Vagina (tissue), 2 donors: ENCODE measurements around the gene TTC9. TPM values are rescaled to one million over a fixed set of nuclear protein-coding genes. Genes with fewer than 3 reads are reported as not detected.

Experiments used
- DNase-seq, 2 donors: peaks; one replicate each; pipeline ENCODE4 v3.0.0-alpha.2; 2017; ENCODE audit errors: extremely low spot score in 2 of 2
- H3K27ac ChIP-seq: fragments of 200-600 bp; sonication (generic); one replicate; pipeline ENCODE4 v1.5.1; 2019
- H3K27me3 ChIP-seq: fragments of 200-600 bp; sonication (generic); one replicate; pipeline ENCODE4 v1.5.1; 2019
- H3K36me3 ChIP-seq, 2 donors: fragments of 200-600 bp; sonication (generic); one replicate each; pipeline ENCODE4 v1.5.1; 2017 to 2019
- H3K4me1 ChIP-seq: fragments of 200-600 bp; sonication (generic); one replicate; pipeline ENCODE4 v1.5.1; 2019
- H3K4me3 ChIP-seq, 2 donors: fragments of 200-600 bp; sonication (generic); 1 replicate in 1 of 2; 2 replicates in 1 of 2; pipeline ENCODE4 v1.5.1; 2016 to 2019
- H3K9me3 ChIP-seq: fragments of 200-600 bp; sonication (generic); one replicate; pipeline ENCODE4 v1.5.1; 2019
- CTCF ChIP-seq, 3 experiments: fragments of 450-650 bp in 2 of 3; fragments of 200-600 bp in 1 of 3; sonication (generic) in 1 of 3; IDR thresholded peaks; one replicate each; pipeline ENCODE4 v1.5.1; 2017 to 2019; ENCODE audit warnings: antibody characterized with exemption in 3 of 3, mild to moderate bottlenecking in 2 of 3, moderate library complexity in 2 of 3
- POLR2A ChIP-seq, 2 donors: fragments of 450-650 bp; IDR thresholded peaks; one replicate each; pipeline ENCODE4 v1.6.1; 2017; ENCODE audit warnings: antibody characterized with exemption in 2 of 2, mild to moderate bottlenecking in 2 of 2, moderate library complexity in 2 of 2
- POLR2AphosphoS5 ChIP-seq, 2 donors: sonication (generic); formaldehyde crosslinking; IDR thresholded peaks; one replicate each; pipeline ENCODE4 v1.9.0; 2017; ENCODE audit warnings: antibody characterized with exemption in 2 of 2, mild to moderate bottlenecking in 2 of 2, low read depth in 1 of 2; ENCODE audit not compliant: insufficient read depth in 1 of 2
- intact Hi-C: fragments of 100-400 bp; cut with DNase I; formaldehyde crosslinking; loops from one replicate; pipeline ENCODE4 v1.15.1; 2023
- total RNA-seq: library from RNA; depleted of rRNA; stranded (reverse); fragments of >200 nt; gene quantifications from one replicate; pipeline ENCODE4 v1.2.3, GENCODE V29; 2016

TTC9 gene
- total RNA-seq, 1 donor from 2014 or later: 6.1 TPM

GRCh38 chr14:70599345-70599744 lies 42.4 kb upstream of the TTC9 start:
- peaks cover 0 to 21% of the 10 kb centered on the region in 2 donors for H3K36me3 ChIP-seq
- H3K27ac ChIP-seq: no peak overlapping the region
- H3K27me3 ChIP-seq: no peaks in the 10 kb centered on the region
- H3K4me3 ChIP-seq: peak overlapping the region in 1 of 2 donors; percentile 73
- intact Hi-C loops: no loop called here
- H3K9me3 ChIP-seq: no peaks in the 10 kb centered on the region
- H3K4me1 ChIP-seq: peaks cover 16% of the 10 kb centered on the region
- no peak for TF ChIP-seq POLR2AphosphoS5 (IDR thresholded peaks at IDR 0.05; ENCODE audit: insufficient read depth in 1 of 2, low read depth in 1 of 2)
- no peak for TF ChIP-seq CTCF (IDR thresholded peaks at IDR 0.05)
- TF ChIP-seq POLR2A (IDR thresholded peaks at IDR 0.05): no peak
- DNase-seq: no peak

- Histone ChIP-seq H3K27me3 (no peaks in the 10 kb centered on the region), H3K36me3 (peaks cover 0 to 9% of the 10 kb centered on the region in 2 donors), H3K9me3 (no peaks in the 10 kb centered on the region), H3K4me3 (peak within 1 kb of the TSS; percentile 61 to 73), H3K4me1 (peaks cover 16% of the 10 kb centered on the region), H3K27ac (peak within 1 kb of the TSS; percentile 70)
- DNase-seq: peak in 1 of 2 donors; percentile 92
- TF ChIP-seq POLR2AphosphoS5 (IDR thresholded peaks at IDR 0.05; ENCODE audit: insufficient read depth in 1 of 2, low read depth in 1 of 2): peak; percentile 18 to 93
- TF ChIP-seq CTCF (IDR thresholded peaks at IDR 0.05): no peak
- intact Hi-C loops: no loop called here
Measured at GRCh38 chr14:70600382-70601157, 41.1 kb upstream of the TTC9 start, which contains the start of gene MED6. Gene MED6, minus strand, starts transcription at chr14:70600655. Its CDS starts 18 bp downstream, at chr14:70600637.

DNA sequence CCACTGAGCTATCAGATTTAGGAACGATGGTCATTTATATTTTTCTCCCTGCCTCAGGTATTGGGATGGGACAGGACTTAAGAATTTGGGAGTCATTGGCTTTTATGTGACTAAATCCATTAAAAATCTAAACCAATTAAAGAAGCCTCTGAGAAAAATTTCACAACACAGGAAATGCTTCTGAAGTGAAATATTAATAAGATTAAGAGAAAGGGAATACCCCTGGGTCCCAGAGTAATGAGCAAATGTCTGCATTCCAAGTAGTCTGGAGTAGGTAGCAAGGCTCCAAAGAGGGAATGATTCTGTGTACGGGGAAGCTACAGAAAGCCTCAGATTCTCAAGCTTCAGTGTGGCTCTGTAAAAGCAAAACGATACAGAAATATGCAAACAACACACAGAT lies 40.6 kb upstream of the TTC9 start:
- TF ChIP-seq POLR2AphosphoS5 (IDR thresholded peaks at IDR 0.05; ENCODE audit: insufficient read depth in 1 of 2, low read depth in 1 of 2) (no peak), POLR2A (IDR thresholded peaks at IDR 0.05) (no peak), CTCF (IDR thresholded peaks at IDR 0.05) (no peak)
- peaks cover 16% of the 10 kb centered on the region for H3K4me1 ChIP-seq
- intact Hi-C loops: no loop called here
- H3K9me3 ChIP-seq: no peaks in the 10 kb centered on the region
- peaks cover 0 to 4% of the 10 kb centered on the region in 2 donors for H3K36me3 ChIP-seq
- peak overlapping the region; percentile 70 for H3K27ac ChIP-seq
- H3K4me3 ChIP-seq: peak overlapping the region; percentile 61 to 73
- no peak for DNase-seq
- H3K27me3 ChIP-seq: no peaks in the 10 kb centered on the region

DNA sequence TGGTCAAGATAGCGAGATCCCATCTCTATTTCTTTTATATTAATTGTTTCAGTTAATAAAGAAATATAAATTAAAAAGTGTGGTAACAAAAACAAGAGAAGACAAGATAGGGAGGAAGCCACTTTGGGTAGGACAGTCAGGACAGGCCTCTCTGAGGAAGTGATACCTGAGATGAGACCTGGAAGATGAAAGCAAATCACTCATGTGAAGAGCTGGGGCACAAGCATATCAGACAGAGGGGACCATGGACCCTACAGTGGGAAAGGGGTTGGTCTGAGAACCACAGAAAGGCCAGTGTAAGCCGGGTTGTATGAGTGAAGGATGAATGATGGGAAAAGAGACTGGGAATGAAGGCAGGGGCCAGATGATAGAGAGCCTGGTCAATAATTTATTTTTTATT lies 39.5 kb upstream of the TTC9 start:
- TF ChIP-seq POLR2AphosphoS5 (IDR thresholded peaks at IDR 0.05; ENCODE audit: insufficient read depth in 1 of 2, low read depth in 1 of 2) (no peak), CTCF (IDR thresholded peaks at IDR 0.05) (no peak), POLR2A (IDR thresholded peaks at IDR 0.05) (no peak)
- Histone ChIP-seq H3K9me3 (no peaks in the 10 kb centered on the region), H3K27ac (no peak overlapping the region), H3K27me3 (no peaks in the 10 kb centered on the region), H3K4me1 (peaks cover 16% of the 10 kb centered on the region), H3K36me3 (no peaks in the 10 kb centered on the region), H3K4me3 (no peak overlapping the region)
- intact Hi-C loops: no loop called here
- DNase-seq: no peak

- no peak overlapping the region for H3K4me3 ChIP-seq
- no peaks in the 10 kb centered on the region for H3K9me3 ChIP-seq
- intact Hi-C loops: no loop called here
- DNase-seq: no peak
- no peaks in the 10 kb centered on the region for H3K27me3 ChIP-seq
- TF ChIP-seq POLR2A (IDR thresholded peaks at IDR 0.05) (no peak), CTCF (IDR thresholded peaks at IDR 0.05) (no peak), POLR2AphosphoS5 (IDR thresholded peaks at IDR 0.05; ENCODE audit: insufficient read depth in 1 of 2, low read depth in 1 of 2) (no peak)
- H3K36me3 ChIP-seq: no peaks in the 10 kb centered on the region
- H3K4me1 ChIP-seq: no peaks in the 10 kb centered on the region
- no peak overlapping the region for H3K27ac ChIP-seq
Measured at GRCh38 chr14:70611216-70611615, 30.5 kb upstream of the TTC9 start.
